H1 (cell line): Measurements from ENCODE around the gene COL5A1. TPM values are rescaled to one million over a fixed set of nuclear protein-coding genes. Genes with fewer than 3 reads are reported as not detected.

Experiments
- BCL11A ChIP-seq, 2 experiments: IDR thresholded peaks; one replicate each; pipeline ENCODE4 v1.6.1; 2011; ENCODE audit warnings: low read depth in 2 of 2, low read length in 2 of 2, mild to moderate bottlenecking in 2 of 2
- CREB1 ChIP-seq: IDR thresholded peaks from 2 replicates; pipeline ENCODE4 v1.6.1; 2012; ENCODE audit warnings: inconsistent platforms
- HDAC6 ChIP-seq: IDR thresholded peaks from one replicate; pipeline ENCODE4 v1.7.1; 2012; ENCODE audit warnings: low read depth, mild to moderate bottlenecking, inconsistent platforms, low read length, moderate library complexity
- NRF1 ChIP-seq: IDR thresholded peaks from 2 replicates; pipeline ENCODE4 v1.6.1; 2011; ENCODE audit warnings: mild to moderate bottlenecking, low read depth, low read length, improper control_type of control experiment
- RAD21 ChIP-seq, 2 experiments: IDR thresholded peaks in 1 of 2; conservative IDR thresholded peaks in 1 of 2; 2 replicates each; pipeline ENCODE4 v1.6.1; 2011; ENCODE audit warnings: low read depth in 2 of 2, low read length in 2 of 2, improper control_type of control experiment in 1 of 2, inconsistent platforms in 1 of 2, mild to moderate bottlenecking in 1 of 2, moderate library complexity in 1 of 2
- SAP30 ChIP-seq: fragments of 300-600 bp; sonication (generic); IDR thresholded peaks from 2 replicates; pipeline ENCODE4 v1.7.1; 2012; ENCODE audit warnings: low read length, moderate library complexity, mild to moderate bottlenecking, inconsistent platforms; ENCODE audit not compliant: insufficient read depth, insufficient replicate concordance
- SRF ChIP-seq: IDR thresholded peaks from 2 replicates; pipeline ENCODE4 v1.6.1; 2011; ENCODE audit warnings: mild to moderate bottlenecking, low read depth, low read length, moderate library complexity
- TAF1 ChIP-seq: IDR thresholded peaks from 2 replicates; pipeline ENCODE4 v1.6.1; 2011; ENCODE audit warnings: mild to moderate bottlenecking, low read depth, low read length
- TEAD4 ChIP-seq: IDR thresholded peaks from 2 replicates; pipeline ENCODE4 v1.6.1; 2012; ENCODE audit warnings: low read depth, low read length, inconsistent platforms, mixed read lengths
- polyA plus RNA-seq, 7 experiments: library from polyadenylated mRNA; depleted of rRNA in 3 of 7; stranded (reverse) in 5 of 7; unstranded in 2 of 7; fragments of >200 nt in 5 of 7; fragments of 200-250 nt in 2 of 7; gene quantifications; 1 replicate in 5 of 7; 2 replicates in 1 of 7; 4 replicates in 1 of 7; pipeline versions ENCODE4 v1.2.1 to v1.2.3, GENCODE V29; 2011 to 2013; ENCODE audit warnings: missing spikeins in 2 of 7, mixed read lengths in 2 of 7
- total RNA-seq: library from RNA; stranded (reverse); fragmentation: NEBNext Ultra II Directional; extraction: Animal tissue kit (Norgen Biotek cat#: 25700); gene quantifications from 2 replicates; pipeline ENCODE4 v1.2.1, GENCODE V29; 2021

COL5A1 gene
- total and polyA plus RNA-seq, 2 of the 8 experiments (the other 6 are each of a cell fraction or from before 2014, with no cell fraction given) = 3.8 to 12.0 TPM

DNA sequence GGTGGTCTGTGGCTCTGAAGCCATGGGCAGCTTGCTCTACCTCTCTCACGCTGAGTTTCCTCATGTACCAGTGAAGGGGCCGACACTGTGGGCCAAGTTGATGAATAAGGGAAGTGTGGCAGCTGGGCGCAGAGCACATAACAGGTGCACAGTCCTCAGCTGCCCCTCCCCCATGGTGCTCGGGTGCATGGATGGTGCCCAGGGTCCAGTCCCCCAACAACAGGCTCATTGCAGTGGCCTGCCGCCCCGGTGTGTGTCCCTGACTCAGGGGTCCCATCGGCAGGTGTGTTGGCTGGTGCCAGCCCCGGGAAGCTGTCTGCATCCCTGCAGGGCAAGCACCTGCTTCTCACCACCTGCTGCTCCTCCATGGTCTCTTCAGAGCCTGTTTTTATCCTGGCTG is 36.6 kb downstream of the COL5A1 start (continued):
- TF ChIP-seq HDAC6 (no peak), SAP30 (no peak), CREB1 (no peak), TAF1 (no peak), BCL11A (IDR thresholded peaks at IDR 0.05; ENCODE audit: low read depth in 2 of 2, low read length in 2 of 2) (no peak), RAD21 (IDR thresholded peaks at IDR 0.05 in 1 of 2, conservative IDR thresholded peaks at IDR 0.05 in 1 of 2; ENCODE audit: low read depth in 2 of 2, low read length in 2 of 2) (no peak), NRF1 (no peak), SRF (no peak), TEAD4 (no peak)
- TF ChIP-seq, all 59 proteins: peak for 0
